RPMI8226 (cell line): ENCODE data around the gene COL4A2.

Source experiments
- DNase-seq: peaks from one replicate; pipeline ENCODE4 v3.0.0-alpha.2; 2015

COL4A2 gene

GRCh38 chr13:110503037-110503901 is 196.2 kb downstream of the COL4A2 start:
- DNase-seq = no peak

- DNase-seq = no peak
Measured at GRCh38 chr13:110503979-110504499, 197.0 kb downstream of the COL4A2 start.

GRCh38 chr13:110505594-110505993 is 198.5 kb downstream of the COL4A2 start:
- DNase-seq = no peak

- no peak for DNase-seq
Measured at GRCh38 chr13:110506396-110506795, 199.3 kb downstream of the COL4A2 start.

GRCh38 chr13:110506859-110507566 is 199.9 kb downstream of the COL4A2 start:
- peak; percentile 37 for DNase-seq

- peak; percentile 28 for DNase-seq
Measured at GRCh38 chr13:110507678-110508381, 200.7 kb downstream of the COL4A2 start.

- DNase-seq = no peak
Measured at GRCh38 chr13:110509478-110509926, 202.4 kb downstream of the COL4A2 start.

- peak; percentile 87 for DNase-seq
Measured at GRCh38 chr13:110509971-110510786, 203.1 kb downstream of the COL4A2 start.

GRCh38 chr13:110511509-110512181 is 204.6 kb downstream of the COL4A2 start:
- DNase-seq = no peak

- DNase-seq = no peak
Measured at GRCh38 chr13:110512198-110512740, 205.2 kb downstream of the COL4A2 start.

- no peak for DNase-seq
Measured at GRCh38 chr13:110516500-110516899, 209.4 kb downstream of the COL4A2 start.

GRCh38 chr13:110517505-110518225 is 210.6 kb downstream of the COL4A2 start:
- DNase-seq = no peak

GRCh38 chr13:110518226-110518525 is 211.1 kb downstream of the COL4A2 start:
- no peak for DNase-seq

- DNase-seq = no peak
Measured at GRCh38 chr13:110518571-110518970, 211.5 kb downstream of the COL4A2 start.

- DNase-seq = no peak
Measured at GRCh38 chr13:110519046-110519445, 212.0 kb downstream of the COL4A2 start.

- DNase-seq = no peak
Measured at GRCh38 chr13:110519506-110519905, 212.4 kb downstream of the COL4A2 start.

GRCh38 chr13:110520431-110521295 is 213.6 kb downstream of the COL4A2 start:
- no peak for DNase-seq

- no peak for DNase-seq
Measured at GRCh38 chr13:110521296-110521680, 214.2 kb downstream of the COL4A2 start.

- no peak for DNase-seq
Measured at GRCh38 chr13:110521946-110522345, 214.9 kb downstream of the COL4A2 start.

GRCh38 chr13:110522721-110523120 is 215.6 kb downstream of the COL4A2 start:
- DNase-seq = no peak
